M059J (cell line): Measurements from ENCODE around the gene TGFBR2. TPM values are rescaled to one million over a fixed set of nuclear protein-coding genes. Genes with fewer than 3 reads are reported as not detected.

Experiments used
- DNase-seq: peaks from one replicate; pipeline ENCODE4 v3.0.0-alpha.2; 2012; ENCODE audit warnings: low read depth
- total RNA-seq: library from RNA; depleted of rRNA; stranded (reverse); fragments of >200 nt; shearing (Covaris generic); gene quantifications from 2 replicates; pipeline ENCODE4 v1.2.3, GENCODE V29; 2014

The TGFBR2 gene
- total RNA-seq, 1 experiment from 2014 or later = 27.1 TPM

- DNase-seq = no peak
These were observed 3.5 kb upstream of the TGFBR2 start for GRCh38 chr3:30602946-30603345.

- DNase-seq = no peak
These were observed 2.3 kb upstream of the TGFBR2 start for GRCh38 chr3:30604093-30604492.

GRCh38 chr3:30604558-30604957 is 1.8 kb upstream of the TGFBR2 start:
- DNase-seq = no peak

- DNase-seq = no peak
These were observed 1.4 kb upstream of the TGFBR2 start for GRCh38 chr3:30605005-30605404.

GRCh38 chr3:30605706-30606300 is 598 bp upstream of the TGFBR2 start:
- no peak for DNase-seq

GRCh38 chr3:30607032-30607833 is 832 bp downstream of the TGFBR2 start:
- peak; percentile 50 for DNase-seq

GRCh38 chr3:30608598-30608947 is 2.2 kb downstream of the TGFBR2 start:
- no peak for DNase-seq

GRCh38 chr3:30609930-30610701 is 3.7 kb downstream of the TGFBR2 start:
- DNase-seq = no peak

- no peak for DNase-seq
These were observed 4.4 kb downstream of the TGFBR2 start for GRCh38 chr3:30610702-30611368.

- peak; percentile 82 for DNase-seq
These were observed 5.4 kb downstream of the TGFBR2 start for GRCh38 chr3:30611613-30612436.

- no peak for DNase-seq
These were observed 6.2 kb downstream of the TGFBR2 start for GRCh38 chr3:30612437-30613132.

- no peak for DNase-seq
These were observed 6.9 kb downstream of the TGFBR2 start for GRCh38 chr3:30613133-30613825.

GRCh38 chr3:30614373-30614772 is 8.0 kb downstream of the TGFBR2 start:
- DNase-seq = no peak

GRCh38 chr3:30614943-30615342 is 8.5 kb downstream of the TGFBR2 start:
- DNase-seq = peak; percentile 53

GRCh38 chr3:30615615-30616346 is 9.4 kb downstream of the TGFBR2 start:
- no peak for DNase-seq

GRCh38 chr3:30616347-30617027 is 10.1 kb downstream of the TGFBR2 start:
- no peak for DNase-seq

GRCh38 chr3:30617069-30617468 is 10.7 kb downstream of the TGFBR2 start:
- DNase-seq = no peak

GRCh38 chr3:30617653-30618052 is 11.3 kb downstream of the TGFBR2 start:
- no peak for DNase-seq

- peak; percentile 37 for DNase-seq
These were observed 12.1 kb downstream of the TGFBR2 start for GRCh38 chr3:30618526-30618925.
